Right lobe of liver (tissue), 4 donors: ENCODE measurements around the gene CARD19.

ENCODE experiments used
- CTCF ChIP-seq, 4 donors: fragments of 200-600 bp in 3 of 4; fragments of 450-650 bp in 1 of 4; IDR thresholded peaks; one replicate each; pipeline versions ENCODE4 v1.5.1 to v1.8.0; 2016 to 2022; ENCODE audit warnings: antibody characterized with exemption in 4 of 4, mild to moderate bottlenecking in 2 of 4
- POLR2A ChIP-seq: fragments of 450-650 bp; IDR thresholded peaks from one replicate; pipeline ENCODE4 v1.6.1; 2017; ENCODE audit warnings: antibody characterized with exemption, mild to moderate bottlenecking
- donor health status: DM: no; HTN: no; CAD: no.
- donor health status: DM: no; HTN: no; CAD: no.
- donor health status: DM: no; HTN: yes; CAD: no.

GRCh38 chr9:93048566-93049448 is 47.2 kb upstream of the CARD19 start:
- no peak for TF ChIP-seq CTCF (IDR thresholded peaks at IDR 0.05)
- no peak for TF ChIP-seq POLR2A
